Gastrocnemius medialis (tissue), 4 donors: ENCODE measurements around the gene KLRC2. TPM values are rescaled to one million over a fixed set of nuclear protein-coding genes. Genes with fewer than 3 reads are reported as not detected.
A peak's percentile ranks its signal among the peaks of the same experiment; 100 is the strongest.
"Not testable (repeated sequence)": the region's sequence is repeated elsewhere in the genome, so short reads cannot be mapped to it uniquely, and the experiment has no call there.

Experiments used
- ATAC-seq, 2 donors: fragments of 150-250 bp; one replicate each; pipeline ENCODE4 v1.9.1; 2016
- DNase-seq, 2 donors: peaks; one replicate each; pipeline ENCODE4 v3.0.0-alpha.2; 2019
- H3K27ac ChIP-seq, 4 donors: fragments of 200-600 bp; sonication (generic); 1 replicate in 1 of 4; 2 replicates in 3 of 4; pipeline ENCODE4 v1.5.1; 2016 to 2018; ENCODE audit warnings: mild to moderate bottlenecking in 2 of 4, moderate library complexity in 1 of 4
- H3K27me3 ChIP-seq, 3 donors: fragments of 200-600 bp; sonication (generic) in 2 of 3; 1 replicate in 1 of 3; 2 replicates in 2 of 3; pipeline versions ENCODE4 v1.5.1 to v1.6.0; 2016 to 2019; ENCODE audit warnings: mild to moderate bottlenecking in 1 of 3, moderate library complexity in 1 of 3
- H3K36me3 ChIP-seq, 2 donors: fragments of 200-600 bp; sonication (generic) in 1 of 2; one replicate each; pipeline ENCODE4 v1.5.1; 2017 to 2018
- H3K4me1 ChIP-seq, 2 donors: fragments of 200-600 bp; sonication (generic) in 1 of 2; one replicate each; pipeline ENCODE4 v1.5.1; 2016 to 2017; ENCODE audit warnings: mild to moderate bottlenecking in 2 of 2
- H3K4me3 ChIP-seq, 4 donors: fragments of 200-600 bp; sonication (generic) in 3 of 4; 1 replicate in 1 of 4; 2 replicates in 3 of 4; pipeline ENCODE4 v1.5.1; 2016 to 2019; ENCODE audit warnings: mild to moderate bottlenecking in 2 of 4
- H3K9me3 ChIP-seq, 3 donors: fragments of 200-600 bp; sonication (generic) in 2 of 3; 1 replicate in 1 of 3; 2 replicates in 2 of 3; pipeline ENCODE4 v1.5.1; 2016 to 2019
- POLR2A ChIP-seq, 2 donors: fragments of 450-650 bp; IDR thresholded peaks; one replicate each; pipeline ENCODE4 v1.6.1; 2017; ENCODE audit warnings: antibody characterized with exemption in 2 of 2, mild to moderate bottlenecking in 2 of 2, moderate library complexity in 2 of 2
- in situ Hi-C, 4 donors: fragments of 200-750 bp; cut with MboI; loops; one replicate each; pipeline versions ENCODE4 v1.15.0 to v1.8.0; 2017; ENCODE audit warnings: low sequenced_read_pairs in 4 of 4
- intact Hi-C: fragments of 100-400 bp; cut with DNase I; formaldehyde crosslinking; loops from one replicate; pipeline ENCODE4 v1.15.1; 2023; ENCODE audit warnings: low total_unique reads
- total RNA-seq, 4 donors: library from RNA; depleted of rRNA; stranded (reverse); fragments of >200 nt; gene quantifications; one replicate each; pipeline versions ENCODE4 v1.1.0 to v1.2.3, GENCODE V29; 2016
- TF ChIP-seq, protein P1 (sequence below), 5 experiments: fragments of 450-650 bp in 3 of 5; fragments of 200-600 bp in 2 of 5; sonication (generic) in 2 of 5; IDR thresholded peaks in 4 of 5; conservative IDR thresholded peaks in 1 of 5; 1 replicate in 4 of 5; 2 replicates in 1 of 5; pipeline ENCODE4 v1.5.1; 2016 to 2019; ENCODE audit warnings: antibody characterized with exemption in 5 of 5, mild to moderate bottlenecking in 3 of 5, moderate library complexity in 3 of 5

Gene KLRC2
- total RNA-seq, 4 donors from 2014 or later, result not detected

DNA sequence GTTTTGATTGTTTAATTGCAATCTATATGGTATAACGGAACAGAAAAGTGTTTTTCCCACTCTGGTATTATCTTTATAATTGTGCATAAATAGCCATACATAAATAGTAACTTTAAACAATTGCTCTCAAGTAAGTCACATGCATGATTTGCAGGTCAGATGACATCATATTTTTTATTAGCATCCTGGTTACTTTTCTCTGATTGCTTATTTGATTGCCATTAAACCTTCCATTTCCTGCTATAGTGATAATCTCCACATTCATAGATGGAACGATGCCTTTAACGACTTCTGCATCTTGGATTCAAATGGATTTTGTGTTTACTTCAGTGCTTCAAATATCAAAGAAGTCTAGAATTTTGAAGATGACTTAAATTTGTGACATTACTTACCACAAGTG lies 42.5 kb downstream of the KLRC2 start:
- ATAC-seq (no peak), DNase-seq (no peak)
- Histone ChIP-seq H3K36me3 (no peaks in the 10 kb centered on the region), H3K4me3 (no peak overlapping the region), H3K9me3 (no peaks in the 10 kb centered on the region), H3K4me1 (peaks cover 0 to 6% of the 10 kb centered on the region in 2 donors), H3K27ac (no peak overlapping the region), H3K27me3 (no peaks in the 10 kb centered on the region)
- TF ChIP-seq POLR2A (IDR thresholded peaks at IDR 0.05), result no peak
- TF ChIP-seq, protein P1, sequence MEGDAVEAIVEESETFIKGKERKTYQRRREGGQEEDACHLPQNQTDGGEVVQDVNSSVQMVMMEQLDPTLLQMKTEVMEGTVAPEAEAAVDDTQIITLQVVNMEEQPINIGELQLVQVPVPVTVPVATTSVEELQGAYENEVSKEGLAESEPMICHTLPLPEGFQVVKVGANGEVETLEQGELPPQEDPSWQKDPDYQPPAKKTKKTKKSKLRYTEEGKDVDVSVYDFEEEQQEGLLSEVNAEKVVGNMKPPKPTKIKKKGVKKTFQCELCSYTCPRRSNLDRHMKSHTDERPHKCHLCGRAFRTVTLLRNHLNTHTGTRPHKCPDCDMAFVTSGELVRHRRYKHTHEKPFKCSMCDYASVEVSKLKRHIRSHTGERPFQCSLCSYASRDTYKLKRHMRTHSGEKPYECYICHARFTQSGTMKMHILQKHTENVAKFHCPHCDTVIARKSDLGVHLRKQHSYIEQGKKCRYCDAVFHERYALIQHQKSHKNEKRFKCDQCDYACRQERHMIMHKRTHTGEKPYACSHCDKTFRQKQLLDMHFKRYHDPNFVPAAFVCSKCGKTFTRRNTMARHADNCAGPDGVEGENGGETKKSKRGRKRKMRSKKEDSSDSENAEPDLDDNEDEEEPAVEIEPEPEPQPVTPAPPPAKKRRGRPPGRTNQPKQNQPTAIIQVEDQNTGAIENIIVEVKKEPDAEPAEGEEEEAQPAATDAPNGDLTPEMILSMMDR (IDR thresholded peaks at IDR 0.05 in 4 of 5, conservative IDR thresholded peaks at IDR 0.05 in 1 of 5), result no peak
- intact Hi-C loops, result loop anchor here (2.0 kb wide), 1 partner anchor 28 kb away; no protein-coding TSS in a partner anchor
- in situ Hi-C loops, result no loop called here

DNA sequence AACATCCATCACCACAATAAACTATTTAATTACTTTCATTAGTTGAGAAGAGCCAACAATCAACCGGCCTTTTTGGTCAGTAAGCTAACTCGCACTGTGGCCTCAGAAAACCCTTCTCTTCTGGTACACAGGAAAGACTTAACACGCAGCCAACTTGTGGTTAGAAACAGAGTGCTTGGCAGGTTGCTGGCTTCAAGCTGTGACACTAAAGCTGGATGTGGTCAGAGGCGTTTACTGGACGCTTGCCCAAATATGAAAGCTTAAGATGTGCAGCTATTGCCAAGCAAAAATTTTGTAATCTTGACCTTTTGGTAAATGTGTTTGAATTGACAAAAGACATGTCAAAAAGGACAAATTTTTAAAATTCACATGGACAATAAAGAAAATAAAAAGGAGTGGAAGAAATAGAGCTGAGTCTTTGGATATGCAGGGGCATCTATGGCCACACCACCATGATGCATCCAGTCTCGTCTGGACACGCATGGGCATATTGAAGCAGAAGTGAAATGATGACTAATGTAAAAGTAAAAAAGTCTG lies 43.3 kb downstream of the KLRC2 start:
- DNase-seq (peak; percentile 59 to 76), ATAC-seq (peak; percentile 86 to 95)
- TF ChIP-seq, protein P1 (IDR thresholded peaks at IDR 0.05 in 4 of 5, conservative IDR thresholded peaks at IDR 0.05 in 1 of 5), result no peak
- Histone ChIP-seq H3K4me1 (peaks cover 0 to 6% of the 10 kb centered on the region in 2 donors), H3K27ac (no peak overlapping the region), H3K4me3 (no peak overlapping the region), H3K36me3 (no peaks in the 10 kb centered on the region), H3K27me3 (no peaks in the 10 kb centered on the region), H3K9me3 (no peaks in the 10 kb centered on the region)
- intact Hi-C loops, result loop anchor here (2.0 kb wide), 1 partner anchor 28 kb away; no protein-coding TSS in a partner anchor
- in situ Hi-C loops, result no loop called here

DNA sequence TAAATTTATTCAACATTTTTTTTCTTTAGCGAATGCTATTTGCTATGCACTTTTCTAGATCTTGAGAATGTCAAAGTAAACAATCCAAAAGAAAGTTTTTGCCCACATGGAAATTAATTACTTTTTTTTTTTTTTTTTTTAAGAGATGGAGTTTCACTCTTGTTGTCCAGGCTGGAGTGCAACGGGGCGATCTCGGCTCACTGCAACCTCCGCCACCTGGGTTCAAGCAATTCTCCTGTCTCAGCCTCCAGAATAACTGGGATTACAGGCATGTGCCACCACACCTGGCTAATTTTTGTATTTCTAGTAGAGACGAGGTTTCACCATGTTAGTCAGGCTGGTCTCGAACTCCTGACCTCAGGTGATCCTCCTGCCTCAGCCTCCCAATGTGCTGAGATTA lies 44.8 kb downstream of the KLRC2 start:
- H3K9me3 ChIP-seq, intact Hi-C loops, in situ Hi-C loops, H3K27me3 ChIP-seq, H3K4me1 ChIP-seq, DNase-seq, H3K4me3 ChIP-seq, H3K27ac ChIP-seq, H3K36me3 ChIP-seq, ATAC-seq: not testable (repeated sequence)

DNA sequence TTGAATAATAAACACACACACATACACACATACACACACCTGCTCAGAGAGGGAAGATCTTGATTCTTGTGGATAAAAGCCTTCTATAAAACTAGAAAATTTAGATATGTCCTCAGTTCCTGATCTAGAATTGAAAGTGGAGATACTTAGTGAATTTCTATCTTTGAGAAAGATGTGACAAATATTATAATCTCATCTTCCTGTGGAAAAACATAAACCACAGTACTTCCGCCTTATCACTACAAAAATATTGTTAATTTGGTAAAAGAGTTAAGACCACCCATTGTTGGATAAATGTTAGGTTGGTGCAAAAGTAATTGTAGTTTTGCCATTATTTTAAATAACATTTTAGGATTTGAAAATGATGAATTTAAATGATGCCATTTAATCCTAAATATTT lies 45.9 kb downstream of the KLRC2 start, which contains the start of gene KLRK1:
TSS of gene KLRK1 (minus strand) at position 138 of the 400 bp plus-strand sequence. CDS start 1,231 bp downstream, outside the sequence.
- Histone ChIP-seq H3K27ac (no peak within 1 kb of the TSS), H3K36me3 (no peaks in the 10 kb centered on the region), H3K27me3 (no peaks in the 10 kb centered on the region), H3K4me3 (no peak within 1 kb of the TSS), H3K4me1 (peaks cover 0 to 6% of the 10 kb centered on the region in 2 donors), H3K9me3 (no peaks in the 10 kb centered on the region)
- TF ChIP-seq POLR2A (IDR thresholded peaks at IDR 0.05), result no peak
- TF ChIP-seq, protein P1 (IDR thresholded peaks at IDR 0.05 in 4 of 5, conservative IDR thresholded peaks at IDR 0.05 in 1 of 5), result no peak
- ATAC-seq, result no peak
- no peak for DNase-seq
- in situ Hi-C loops (no loop called here), intact Hi-C loops (no loop called here)

DNA sequence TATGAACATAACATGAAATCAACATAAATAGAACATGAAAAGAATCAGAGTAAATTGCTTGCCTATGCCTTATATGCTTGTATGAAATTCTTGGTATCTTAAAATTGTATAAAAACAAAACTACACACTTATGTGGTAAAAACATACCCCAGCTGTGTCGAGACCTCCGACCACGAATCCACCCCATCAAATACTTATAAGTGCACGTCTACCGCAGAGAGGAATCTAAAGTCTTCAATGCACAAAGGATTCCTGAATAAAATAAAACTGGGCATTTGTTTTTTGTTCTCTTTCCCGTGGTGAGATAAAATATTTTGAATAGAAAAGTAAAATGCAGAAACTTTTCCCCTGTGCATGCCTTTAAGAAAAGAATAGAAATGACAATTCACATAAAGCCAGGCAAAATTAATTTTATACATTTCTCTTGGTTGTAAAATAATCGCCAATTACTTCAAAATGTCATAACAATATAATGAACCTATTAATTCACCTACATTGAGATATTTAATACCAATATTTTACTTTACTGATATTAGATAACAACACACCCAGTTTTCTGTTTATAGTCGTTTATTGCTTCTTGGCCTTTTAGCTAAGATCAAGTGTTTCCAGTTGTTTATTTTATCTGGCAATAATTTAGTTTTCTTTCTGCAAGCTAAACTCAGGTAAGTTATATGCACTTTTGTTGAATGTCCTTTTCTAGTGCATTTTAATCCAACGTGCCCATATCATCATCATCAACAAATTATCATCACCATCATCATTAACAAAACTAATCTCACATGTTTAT lies 47.0 kb downstream of the KLRC2 start:
- in situ Hi-C loops, result no loop called here
- Histone ChIP-seq H3K4me1 (peaks cover 0 to 6% of the 10 kb centered on the region in 2 donors), H3K36me3 (no peaks in the 10 kb centered on the region), H3K9me3 (no peaks in the 10 kb centered on the region), H3K27me3 (no peaks in the 10 kb centered on the region), H3K4me3 (no peak overlapping the region), H3K27ac (no peak overlapping the region)
- no peak for ATAC-seq
- DNase-seq, result no peak
- no peak for TF ChIP-seq POLR2A (IDR thresholded peaks at IDR 0.05)
- TF ChIP-seq, protein P1 (IDR thresholded peaks at IDR 0.05 in 4 of 5, conservative IDR thresholded peaks at IDR 0.05 in 1 of 5), result no peak
- intact Hi-C loops, result no loop called here

DNA sequence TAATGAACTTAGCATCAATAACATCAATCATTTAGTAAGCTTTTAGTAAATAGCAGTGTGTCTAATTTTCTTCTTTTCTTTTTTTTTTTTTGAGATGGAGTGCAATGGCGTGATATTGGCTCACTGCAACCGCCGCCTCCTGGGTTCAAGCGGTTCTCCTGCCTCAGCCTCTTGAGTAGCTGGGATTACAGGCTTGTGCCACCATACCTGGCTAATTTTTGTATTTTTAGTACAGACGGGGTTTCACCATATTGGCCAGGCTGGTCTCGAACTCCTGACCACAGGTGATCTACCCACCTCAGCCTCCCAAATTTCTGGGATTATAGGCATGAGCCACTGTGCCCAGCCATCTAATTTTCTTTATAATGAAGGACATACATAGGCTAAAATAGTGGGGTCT lies 48.3 kb downstream of the KLRC2 start:
- in situ Hi-C loops, H3K36me3 ChIP-seq, H3K9me3 ChIP-seq, H3K4me1 ChIP-seq, H3K27me3 ChIP-seq, DNase-seq, H3K4me3 ChIP-seq, H3K27ac ChIP-seq, intact Hi-C loops, ATAC-seq: not testable (repeated sequence)
